ENCODE measurements around the gene PHC2.

DNA sequence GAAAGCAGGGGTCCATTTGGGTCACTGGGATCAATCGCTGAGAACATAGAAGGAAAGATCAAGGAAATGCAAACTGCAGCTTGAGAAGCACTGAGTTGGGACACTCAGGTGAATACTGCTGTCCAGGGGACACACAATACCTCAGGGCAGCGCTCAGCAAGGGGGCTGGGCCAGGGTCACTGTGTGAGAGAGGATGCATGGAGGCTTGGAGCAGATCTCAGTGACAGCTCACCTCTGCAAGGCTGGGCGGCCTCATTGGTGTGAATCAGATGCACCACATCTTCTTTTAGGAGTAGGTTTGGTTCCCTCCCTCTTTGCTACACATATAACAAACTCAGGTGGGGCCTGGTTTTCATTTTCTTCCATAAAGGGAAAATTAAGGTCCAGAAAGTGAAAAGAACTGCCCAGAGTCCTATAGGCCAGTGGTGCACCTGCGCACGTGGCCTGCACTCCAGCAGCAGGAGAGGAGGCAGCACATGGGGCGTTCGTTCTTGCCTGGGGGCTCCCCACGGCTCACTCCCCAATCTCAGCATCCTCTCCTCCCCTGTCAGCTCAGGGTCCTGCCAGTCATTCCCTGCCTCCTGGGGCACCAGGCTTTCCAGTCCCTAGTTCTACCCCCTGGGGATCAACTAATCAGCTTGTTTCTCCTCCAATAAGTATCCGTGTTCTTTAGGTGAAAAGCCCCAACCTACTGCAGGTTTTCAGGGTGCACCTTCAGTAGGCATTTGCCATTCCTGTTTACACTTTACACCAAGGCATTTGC lies 111.5 kb downstream of the PHC2 start:
- TF ChIP-seq CTCF (IDR thresholded peaks at IDR 0.05) (no peak), EZH2 (IDR thresholded peaks at IDR 0.05) (no peak)
